IMR-90 (cell line): ENCODE results near the gene AP3D1. TPM values are rescaled to one million over a fixed set of nuclear protein-coding genes. Genes with fewer than 3 reads are reported as not detected.

Experiments
- ATAC-seq: fragments of 200-7000 bp; cut with Tn5 transposase; 2 replicates; pipeline ENCODE4 v1.9.1; 2020; ENCODE audit warnings: low read depth, mild to moderate bottlenecking, moderate library complexity
- BruUV-seq: library from RNA; stranded (reverse); fragments of 400-500 nt; replicated peaks from 2 replicates; lab custom pipeline; 2021; lab: Mats Ljungman, UMichigan
- CTCF ChIA-PET: fragments of 300-600 bp; formaldehyde crosslinking; extraction: SDS; loops from one replicate; lab custom pipeline; 2021; ENCODE audit warnings: antibody characterized with exemption; lab: Yijun Ruan, JAX
- POLR2A ChIA-PET: fragments of 300-600 bp; sonication (Branson Sonifier 250); formaldehyde crosslinking; loops from one replicate; lab custom pipeline; 2022; ENCODE audit warnings: antibody characterized with exemption; ENCODE audit not compliant: unreplicated experiment; lab: Charles Lee
- DNase-seq: peaks from one replicate; pipeline ENCODE4 v3.0.0; 2013
- H2AFZ ChIP-seq: replicated peaks from 2 replicates; pipeline ENCODE3; 2013; ENCODE audit warnings: low read length, mild to moderate bottlenecking; ENCODE audit not compliant: poor library complexity
- H2AK5ac ChIP-seq: 2 replicates; pipeline ENCODE4 v1.6.1; 2013; ENCODE audit warnings: low read depth, low read length, inconsistent platforms
- H2AK9ac ChIP-seq: replicated peaks from 2 replicates; pipeline ENCODE3; 2013; ENCODE audit warnings: mild to moderate bottlenecking, low read depth, low read length, moderate library complexity; ENCODE audit not compliant: poor library complexity
- H2BK120ac ChIP-seq: 2 replicates; pipeline ENCODE4 v1.6.1; 2013; ENCODE audit warnings: low read depth, low read length, inconsistent platforms
- H2BK15ac ChIP-seq: 3 replicates; pipeline ENCODE4 v1.6.1; 2013; ENCODE audit warnings: low read depth, low read length, inconsistent platforms
- H2BK20ac ChIP-seq: 2 replicates; pipeline ENCODE4 v1.6.1; 2013; ENCODE audit warnings: low read depth, mild to moderate bottlenecking, inconsistent platforms, low read length, moderate library complexity
- H2BK5ac ChIP-seq: 2 replicates; pipeline ENCODE4 v1.6.1; 2013; ENCODE audit warnings: mild to moderate bottlenecking, low read depth, low read length, inconsistent platforms; ENCODE audit not compliant: poor library complexity, severe bottlenecking
- H3K14ac ChIP-seq: replicated peaks from 2 replicates; pipeline ENCODE4 v1.6.1; 2013; ENCODE audit warnings: low read depth, low read length, inconsistent platforms
- H3K18ac ChIP-seq: 2 replicates; pipeline ENCODE4 v1.6.1; 2013; ENCODE audit warnings: low read depth, low read length, control low read depth
- H3K23ac ChIP-seq: 2 replicates; pipeline ENCODE4 v1.6.1; 2013; ENCODE audit warnings: low read depth, low read length, inconsistent platforms
- H3K27ac ChIP-seq: 2 replicates; pipeline ENCODE4 v1.5.1; 2013; ENCODE audit warnings: mild to moderate bottlenecking, control low read depth, low read length; ENCODE audit not compliant: insufficient read depth
- H3K27me3 ChIP-seq: 2 replicates; pipeline ENCODE4 v1.6.1; 2013; ENCODE audit warnings: low read length; ENCODE audit not compliant: control insufficient read depth, insufficient read depth
- H3K36me3 ChIP-seq: 2 replicates; pipeline ENCODE4 v1.6.1; 2013; ENCODE audit warnings: low read length, mixed read lengths; ENCODE audit not compliant: control insufficient read depth, insufficient read depth
- H3K4ac ChIP-seq: 2 replicates; pipeline ENCODE4 v1.6.1; 2013; ENCODE audit warnings: low read depth, low read length, inconsistent platforms
- H3K4me1 ChIP-seq: 2 replicates; pipeline ENCODE4 v1.6.1; 2013; ENCODE audit warnings: low read length, mixed read lengths; ENCODE audit not compliant: control insufficient read depth, insufficient read depth
- H3K4me2 ChIP-seq: 2 replicates; pipeline ENCODE4 v1.6.1; 2013; ENCODE audit warnings: low read depth, mild to moderate bottlenecking, control low read depth, low read length, moderate library complexity
- H3K4me3 ChIP-seq: 2 replicates; pipeline ENCODE4 v1.5.1; 2013; ENCODE audit warnings: low read depth, mild to moderate bottlenecking, control low read depth, low read length, moderate library complexity; ENCODE audit not compliant: insufficient read depth
- H3K56ac ChIP-seq: 2 replicates; pipeline ENCODE4 v1.6.1; 2013; ENCODE audit warnings: low read length, inconsistent platforms; ENCODE audit not compliant: insufficient read depth; ENCODE audit errors: extremely low read depth
- H3K79me1 ChIP-seq, 2 experiments: 2 replicates each; pipeline ENCODE4 v1.6.1; 2013; ENCODE audit warnings: low read length in 2 of 2, inconsistent platforms in 1 of 2, low read depth in 1 of 2
- H3K9ac ChIP-seq: 2 replicates; pipeline ENCODE4 v1.6.1; 2013; ENCODE audit warnings: low read depth, low read length, control low read depth
- H3K9me1 ChIP-seq: 2 replicates; pipeline ENCODE4 v1.6.1; 2013; ENCODE audit warnings: low read length, inconsistent platforms; ENCODE audit not compliant: insufficient read depth
- H3K9me3 ChIP-seq: 2 replicates; pipeline ENCODE4 v1.6.1; 2013; ENCODE audit warnings: low read length; ENCODE audit not compliant: control insufficient read depth, insufficient read depth
- H4K20me1 ChIP-seq: 2 replicates; pipeline ENCODE4 v1.6.1; 2013; ENCODE audit warnings: low read length, inconsistent platforms; ENCODE audit not compliant: insufficient read depth
- H4K5ac ChIP-seq: 2 replicates; pipeline ENCODE4 v1.6.1; 2013; ENCODE audit warnings: mild to moderate bottlenecking, low read depth, low read length, control low read depth
- H4K8ac ChIP-seq, 2 experiments: 2 replicates each; pipeline ENCODE4 v1.6.1; 2013; ENCODE audit warnings: low read depth in 2 of 2, low read length in 2 of 2, control low read depth in 1 of 2, inconsistent platforms in 1 of 2
- H4K91ac ChIP-seq: 2 replicates; pipeline ENCODE4 v1.6.1; 2013; ENCODE audit warnings: low read depth, low read length, inconsistent platforms; ENCODE audit not compliant: insufficient read depth
- BHLHE40 ChIP-seq: fragments of 150-350 bp; IDR thresholded peaks from 2 replicates; pipeline ENCODE4 v1.6.1; 2016; ENCODE audit warnings: mild to moderate bottlenecking, low read depth, low read length
- FOS ChIP-seq: fragments of 150-350 bp; IDR thresholded peaks from 2 replicates; pipeline ENCODE4 v1.6.1; 2016; ENCODE audit warnings: low read depth, low read length
- MAFK ChIP-seq: IDR thresholded peaks from 2 replicates; pipeline ENCODE4 v1.6.1; 2012; ENCODE audit warnings: low read depth, low read length, improper control_type of control experiment
- MAZ ChIP-seq: IDR thresholded peaks from 2 replicates; pipeline ENCODE4 v1.6.1; 2012; ENCODE audit warnings: low read depth, mild to moderate bottlenecking, low read length, improper control_type of control experiment, moderate library complexity, borderline replicate concordance
- MXI1 ChIP-seq: IDR thresholded peaks from 2 replicates; pipeline ENCODE4 v1.6.1; 2012; ENCODE audit warnings: low read depth, mild to moderate bottlenecking, low read length, moderate library complexity, borderline replicate concordance
- NFE2L2 ChIP-seq: fragments of 150-350 bp; IDR thresholded peaks from 2 replicates; pipeline ENCODE4 v1.6.1; 2016; ENCODE audit warnings: low read depth, mild to moderate bottlenecking, low read length
- POLR2A ChIP-seq: IDR thresholded peaks from 2 replicates; pipeline ENCODE4 v1.6.1; 2012; ENCODE audit warnings: mild to moderate bottlenecking, low read depth, low read length
- RCOR1 ChIP-seq: IDR thresholded peaks from 2 replicates; pipeline ENCODE4 v1.6.1; 2012; ENCODE audit warnings: mild to moderate bottlenecking, low read length, improper control_type of control experiment; ENCODE audit not compliant: insufficient replicate concordance
- RFX5 ChIP-seq: IDR thresholded peaks from 2 replicates; pipeline ENCODE4 v1.8.0; 2012; ENCODE audit warnings: low read depth, mild to moderate bottlenecking, low read length, moderate library complexity
- SMC3 ChIP-seq: fragments of 150-350 bp; IDR thresholded peaks from 2 replicates; pipeline ENCODE4 v1.6.1; 2016; ENCODE audit warnings: low read depth, mild to moderate bottlenecking, antibody characterized with exemption, low read length, moderate library complexity
- WGBS, 2 experiments: methylation state at CpG; one replicate each; pipeline versions ENCODE4 v1.1.5 to v1.1.7; 2013; ENCODE audit warnings: missing lambda C conversion rate in 2 of 2; ENCODE audit not compliant: insufficient read length in 1 of 2; ENCODE audit errors: extremely low coverage in 2 of 2; 5-methylcytosine and 5-hydroxymethylcytosine counted together
- dilution Hi-C: fragments of 300-500 bp; cut with HindIII; formaldehyde crosslinking; loops from one replicate; pipeline ENCODE4 v1.14.3; 2018; ENCODE audit warnings: low sequenced_read_pairs; ENCODE audit not compliant: unreplicated experiment
- in situ Hi-C: fragments of 300-500 bp; cut with MboI; formaldehyde crosslinking; loops from 3 replicates; pipeline ENCODE4 v1.14.3; 2019; ENCODE audit warnings: low sequenced_read_pairs, inconsistent platforms, mixed read lengths
- intact Hi-C: fragments of 100-400 bp; cut with micrococcal nuclease; formaldehyde crosslinking; loops from 2 replicates; pipeline ENCODE4 v1.10.0; 2022
- polyA plus RNA-seq, 3 experiments: library from polyadenylated mRNA; depleted of rRNA; stranded (reverse); fragments of >200 nt; gene quantifications; 2 replicates each; pipeline ENCODE4 v1.2.3, GENCODE V29; 2012; ENCODE audit warnings: low replicate concordance in 1 of 3
- total RNA-seq: library from RNA; depleted of rRNA; stranded (reverse); fragments of >200 nt; gene quantifications from 2 replicates; pipeline ENCODE4 v1.2.3, GENCODE V29; 2012
- TF ChIP-seq, protein P1 (sequence below): fragments of 150-350 bp; IDR thresholded peaks from 2 replicates; pipeline ENCODE4 v1.6.1; 2016; ENCODE audit warnings: low read depth, mild to moderate bottlenecking, low read length, moderate library complexity, borderline replicate concordance
- TF ChIP-seq, protein P2 (sequence below): conservative IDR thresholded peaks from 2 replicates; pipeline ENCODE4 v1.5.1; 2012; ENCODE audit warnings: mild to moderate bottlenecking, low read depth, low read length, improper control_type of control experiment

Gene AP3D1
- total and polyA plus RNA-seq, 2 of the 4 experiments (the other 2 are of a cell fraction): 75.3 to 129 TPM

DNA sequence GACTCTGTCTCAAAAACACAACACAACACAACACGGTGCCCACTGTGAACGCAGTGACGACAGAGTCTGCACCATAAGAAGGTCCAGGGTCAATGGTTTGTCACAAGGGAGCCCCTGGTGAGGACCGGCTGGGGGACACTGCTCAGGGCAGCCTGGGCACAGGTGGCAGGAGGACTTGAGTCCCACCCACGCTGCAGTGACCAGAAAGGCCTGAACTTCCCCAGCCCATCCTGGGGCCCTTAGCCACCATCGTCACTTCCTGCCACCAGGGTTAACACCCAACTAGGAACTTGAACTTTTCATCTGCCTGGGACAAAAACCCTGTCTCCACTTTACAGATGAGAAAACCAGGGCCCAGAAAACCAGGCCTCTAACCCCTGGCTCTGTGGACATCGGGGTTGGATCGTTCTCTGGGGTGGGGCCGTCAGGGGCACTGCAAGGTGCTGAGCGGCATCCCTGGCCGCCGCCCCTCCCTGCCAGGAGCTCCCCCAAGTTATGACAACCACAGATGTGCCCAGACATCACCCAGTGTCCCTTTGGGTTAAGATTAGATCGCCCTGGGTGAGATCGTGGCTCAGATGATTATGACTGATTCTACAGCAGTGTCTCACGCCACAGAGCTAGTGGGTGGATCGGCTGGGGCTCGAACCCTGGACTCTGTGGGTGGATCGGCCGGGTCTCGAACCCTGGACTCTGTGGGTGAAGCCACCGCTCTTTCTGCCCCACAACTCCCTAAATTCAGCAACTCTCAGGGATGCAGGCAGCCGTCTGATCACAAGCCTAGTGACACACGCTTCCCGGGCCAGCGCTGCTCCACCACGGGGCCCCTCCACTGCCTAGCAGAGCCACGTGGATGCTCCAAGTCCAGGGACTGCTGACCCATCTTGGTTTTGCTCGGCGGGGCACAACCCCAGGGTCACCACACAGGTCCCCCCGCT lies 69.2 kb downstream of the AP3D1 start:
- Histone ChIP-seq H3K4ac (no peak overlapping the region), H3K14ac (no peak overlapping the region), H2BK5ac (no peak overlapping the region), H3K18ac (no peak overlapping the region), H3K36me3 (peaks cover 50% of the 10 kb centered on the region), H3K9me3 (no peaks in the 10 kb centered on the region), H2AK5ac (no peak overlapping the region), H3K27ac (no peak overlapping the region), H2AK9ac (peak overlapping the region; percentile 55), H3K79me1 (peaks cover 22 to 45% of the 10 kb centered on the region in 2 experiments; a peak in 3 of 4 replicates), H4K8ac (no peak overlapping the region), H2BK15ac (no peak overlapping the region), H4K20me1 (peaks cover 24% of the 10 kb centered on the region), H2AFZ (no peak overlapping the region), H4K5ac (no peak overlapping the region), H3K9me1 (no peaks in the 10 kb centered on the region), H4K91ac (no peak overlapping the region), H2BK20ac (no peak overlapping the region), H3K23ac (no peak overlapping the region), H3K4me3 (no peak overlapping the region), H3K4me2 (no peak overlapping the region), H3K4me1 (no peaks in the 10 kb centered on the region), H3K27me3 (no peaks in the 10 kb centered on the region), H3K56ac (no peak overlapping the region), H3K9ac (no peak overlapping the region), H2BK120ac (no peak overlapping the region)
- 91% methylated on average over 11 of the region's 30 CpGs; no CpG with 5 or more reads in 1 of the 2 experiments for WGBS, 2 experiments
- DNase-seq: no peak
- ChIA-PET POLR2A (no interaction called here), CTCF (no interaction called here)
- TF ChIP-seq NFE2L2: no peak
- no peak for TF ChIP-seq RFX5
- no peak for TF ChIP-seq POLR2A
- TF ChIP-seq, protein P1, sequence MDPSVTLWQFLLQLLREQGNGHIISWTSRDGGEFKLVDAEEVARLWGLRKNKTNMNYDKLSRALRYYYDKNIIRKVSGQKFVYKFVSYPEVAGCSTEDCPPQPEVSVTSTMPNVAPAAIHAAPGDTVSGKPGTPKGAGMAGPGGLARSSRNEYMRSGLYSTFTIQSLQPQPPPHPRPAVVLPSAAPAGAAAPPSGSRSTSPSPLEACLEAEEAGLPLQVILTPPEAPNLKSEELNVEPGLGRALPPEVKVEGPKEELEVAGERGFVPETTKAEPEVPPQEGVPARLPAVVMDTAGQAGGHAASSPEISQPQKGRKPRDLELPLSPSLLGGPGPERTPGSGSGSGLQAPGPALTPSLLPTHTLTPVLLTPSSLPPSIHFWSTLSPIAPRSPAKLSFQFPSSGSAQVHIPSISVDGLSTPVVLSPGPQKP: no peak
- TF ChIP-seq MAFK: no peak
- TF ChIP-seq BHLHE40: no peak
- no peak for TF ChIP-seq FOS
- TF ChIP-seq MAZ: no peak
- TF ChIP-seq MXI1: no peak
- TF ChIP-seq, protein P2, sequence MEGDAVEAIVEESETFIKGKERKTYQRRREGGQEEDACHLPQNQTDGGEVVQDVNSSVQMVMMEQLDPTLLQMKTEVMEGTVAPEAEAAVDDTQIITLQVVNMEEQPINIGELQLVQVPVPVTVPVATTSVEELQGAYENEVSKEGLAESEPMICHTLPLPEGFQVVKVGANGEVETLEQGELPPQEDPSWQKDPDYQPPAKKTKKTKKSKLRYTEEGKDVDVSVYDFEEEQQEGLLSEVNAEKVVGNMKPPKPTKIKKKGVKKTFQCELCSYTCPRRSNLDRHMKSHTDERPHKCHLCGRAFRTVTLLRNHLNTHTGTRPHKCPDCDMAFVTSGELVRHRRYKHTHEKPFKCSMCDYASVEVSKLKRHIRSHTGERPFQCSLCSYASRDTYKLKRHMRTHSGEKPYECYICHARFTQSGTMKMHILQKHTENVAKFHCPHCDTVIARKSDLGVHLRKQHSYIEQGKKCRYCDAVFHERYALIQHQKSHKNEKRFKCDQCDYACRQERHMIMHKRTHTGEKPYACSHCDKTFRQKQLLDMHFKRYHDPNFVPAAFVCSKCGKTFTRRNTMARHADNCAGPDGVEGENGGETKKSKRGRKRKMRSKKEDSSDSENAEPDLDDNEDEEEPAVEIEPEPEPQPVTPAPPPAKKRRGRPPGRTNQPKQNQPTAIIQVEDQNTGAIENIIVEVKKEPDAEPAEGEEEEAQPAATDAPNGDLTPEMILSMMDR: no peak
- no peak for TF ChIP-seq RCOR1
- no peak for TF ChIP-seq SMC3
- no peak for ATAC-seq
- BruUV-seq: no TSS peak
- dilution Hi-C loops (no loop called here), in situ Hi-C loops (no loop called here), intact Hi-C loops (no loop called here)
